Hindlimb muscle (tissue), 1 donor: ENCODE results near the gene TBC1D10A. TPM values are rescaled to one million over a fixed set of nuclear protein-coding genes. Genes with fewer than 3 reads are reported as not detected.

Experiments
- DNase-seq: peaks from one replicate; pipeline ENCODE4 v3.0.0-alpha.2; 2013
- polyA plus RNA-seq: library from polyadenylated mRNA; unstranded; fragments of 120-200 nt; gene quantifications from one replicate; pipeline ENCODE4 v1.2.1, GENCODE V29; 2013; ENCODE audit not compliant: insufficient read length

TBC1D10A gene, protein sequence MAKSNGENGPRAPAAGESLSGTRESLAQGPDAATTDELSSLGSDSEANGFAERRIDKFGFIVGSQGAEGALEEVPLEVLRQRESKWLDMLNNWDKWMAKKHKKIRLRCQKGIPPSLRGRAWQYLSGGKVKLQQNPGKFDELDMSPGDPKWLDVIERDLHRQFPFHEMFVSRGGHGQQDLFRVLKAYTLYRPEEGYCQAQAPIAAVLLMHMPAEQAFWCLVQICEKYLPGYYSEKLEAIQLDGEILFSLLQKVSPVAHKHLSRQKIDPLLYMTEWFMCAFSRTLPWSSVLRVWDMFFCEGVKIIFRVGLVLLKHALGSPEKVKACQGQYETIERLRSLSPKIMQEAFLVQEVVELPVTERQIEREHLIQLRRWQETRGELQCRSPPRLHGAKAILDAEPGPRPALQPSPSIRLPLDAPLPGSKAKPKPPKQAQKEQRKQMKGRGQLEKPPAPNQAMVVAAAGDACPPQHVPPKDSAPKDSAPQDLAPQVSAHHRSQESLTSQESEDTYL
- polyA plus RNA-seq, result 8.1 TPM

DNA sequence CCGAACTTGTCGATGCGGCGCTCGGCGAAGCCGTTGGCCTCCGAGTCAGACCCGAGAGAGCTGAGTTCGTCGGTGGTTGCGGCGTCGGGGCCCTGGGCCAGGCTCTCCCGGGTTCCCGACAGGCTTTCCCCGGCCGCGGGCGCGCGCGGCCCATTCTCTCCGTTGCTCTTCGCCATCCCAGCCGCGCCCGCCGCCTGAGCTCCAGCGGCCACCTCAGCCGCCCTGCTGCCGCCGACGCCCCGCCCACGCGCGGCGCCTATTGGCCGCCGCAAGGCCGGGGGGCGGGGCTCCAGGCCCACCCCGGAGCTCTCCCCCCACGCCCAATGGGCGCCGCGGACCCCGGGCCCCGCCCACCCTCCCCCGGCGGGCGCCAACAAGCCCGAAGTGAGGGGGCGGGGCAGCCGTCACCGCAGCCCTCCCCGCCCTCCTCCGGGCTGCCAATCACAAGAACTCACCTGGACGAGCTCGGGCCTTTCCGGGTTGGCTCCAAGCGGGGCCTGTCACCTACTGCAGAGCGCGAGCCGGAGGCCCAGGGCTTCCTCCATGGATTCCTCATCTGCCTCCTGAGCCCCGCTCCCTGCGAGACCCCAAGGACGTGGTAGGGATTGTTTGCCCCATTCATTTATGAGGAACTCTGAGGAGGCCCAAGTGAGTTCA is at the start of gene TBC1D10A:
Gene TBC1D10A (minus strand): TSS at position 236 of the 657 bp plus-strand sequence. CDS start 60 bp downstream, at position 176.
- peak; percentile 93 for DNase-seq

DNA sequence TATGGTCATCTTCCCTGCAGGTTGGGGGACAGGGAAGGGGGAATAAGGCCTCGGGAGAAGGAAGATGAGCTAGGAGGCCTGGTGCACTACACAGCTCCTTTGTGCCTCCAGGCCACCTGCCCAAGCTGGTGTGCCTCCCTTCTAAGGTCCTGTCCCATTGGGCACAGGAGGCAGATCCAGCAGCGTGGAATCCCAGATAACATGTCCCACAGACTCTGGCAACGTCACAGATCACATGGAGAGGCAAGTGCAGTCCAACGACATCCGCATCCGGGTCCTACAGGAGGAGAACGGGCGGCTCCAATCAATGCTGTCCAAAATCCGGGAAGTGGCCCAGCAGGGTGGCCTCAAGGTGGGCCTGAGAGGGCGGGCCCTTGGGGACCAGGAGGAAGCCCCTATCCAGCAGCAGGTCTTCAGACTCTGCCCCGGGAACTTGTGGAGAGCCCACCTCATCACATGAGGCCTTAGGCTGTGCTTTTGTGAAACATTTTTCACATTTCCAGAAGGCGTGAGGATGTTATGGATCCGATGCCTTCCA is 48.6 kb upstream of the TBC1D10A start:
- no peak for DNase-seq

DNA sequence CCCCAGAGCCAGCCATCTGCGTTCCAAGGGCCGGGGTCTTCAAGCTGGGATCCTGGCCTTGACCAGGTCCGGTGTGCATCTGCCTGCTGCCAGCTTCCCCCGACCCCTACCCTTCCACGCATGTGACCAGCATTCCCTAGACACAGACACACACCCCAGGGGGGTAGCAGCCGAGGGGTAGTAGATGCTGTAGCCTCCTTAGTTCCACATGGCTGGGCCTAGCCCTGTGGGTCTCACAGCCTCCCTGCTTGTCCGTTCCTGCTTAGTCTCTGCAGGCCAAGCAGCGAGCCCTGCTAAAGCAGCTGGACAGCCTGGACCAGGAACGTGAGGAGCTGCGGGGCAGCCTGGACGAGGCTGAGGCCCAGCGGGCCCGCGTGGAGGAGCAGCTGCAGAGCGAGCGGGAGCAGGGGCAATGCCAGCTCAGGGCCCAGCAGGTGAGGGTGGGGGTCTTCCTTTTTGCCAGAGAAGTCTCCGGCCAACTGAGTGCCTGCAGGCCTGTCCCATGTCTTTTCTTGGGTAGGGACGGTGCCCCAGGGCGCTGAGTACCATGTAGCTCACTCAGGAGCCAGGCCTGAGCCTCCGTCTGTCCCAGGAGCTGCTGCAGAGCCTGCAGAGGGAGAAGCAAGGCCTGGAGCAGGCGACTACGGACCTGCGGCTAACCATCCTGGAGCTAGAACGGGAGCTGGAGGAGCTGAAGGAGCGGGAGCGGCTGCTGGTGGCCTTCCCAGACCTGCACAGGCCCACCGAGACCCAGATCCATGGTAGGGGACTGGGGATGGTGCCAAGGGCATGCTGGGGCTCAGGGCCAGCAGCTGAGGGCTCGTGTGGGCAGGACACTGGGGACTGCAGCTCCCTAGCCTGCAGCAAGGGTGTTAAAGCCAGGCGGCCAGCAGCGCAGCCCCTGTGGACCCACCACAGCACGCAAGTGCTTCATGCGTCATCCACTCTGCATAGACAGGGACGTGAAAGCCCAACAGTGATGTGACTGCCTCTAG is 46.9 kb upstream of the TBC1D10A start:
- no peak for DNase-seq

DNA sequence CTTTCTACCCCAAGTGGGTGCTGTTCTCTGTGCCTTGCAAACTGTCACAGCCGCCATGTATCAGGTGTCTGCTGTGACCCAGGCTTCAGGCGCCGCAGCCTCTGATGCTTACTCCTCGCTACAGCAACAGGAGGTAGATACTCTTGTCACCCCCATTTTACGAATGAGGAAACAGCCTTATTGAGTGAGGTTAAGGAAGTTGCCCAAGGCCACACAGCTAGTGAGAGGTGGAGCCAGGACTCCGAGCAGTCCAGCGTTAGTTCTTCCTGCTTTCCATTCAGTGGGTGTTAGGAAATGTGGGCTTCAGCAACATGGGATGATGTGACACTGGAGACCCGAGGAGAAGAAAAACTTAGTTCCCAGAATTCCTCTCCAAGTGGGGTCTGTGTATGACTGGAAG is 46.2 kb upstream of the TBC1D10A start:
- no peak for DNase-seq

DNA sequence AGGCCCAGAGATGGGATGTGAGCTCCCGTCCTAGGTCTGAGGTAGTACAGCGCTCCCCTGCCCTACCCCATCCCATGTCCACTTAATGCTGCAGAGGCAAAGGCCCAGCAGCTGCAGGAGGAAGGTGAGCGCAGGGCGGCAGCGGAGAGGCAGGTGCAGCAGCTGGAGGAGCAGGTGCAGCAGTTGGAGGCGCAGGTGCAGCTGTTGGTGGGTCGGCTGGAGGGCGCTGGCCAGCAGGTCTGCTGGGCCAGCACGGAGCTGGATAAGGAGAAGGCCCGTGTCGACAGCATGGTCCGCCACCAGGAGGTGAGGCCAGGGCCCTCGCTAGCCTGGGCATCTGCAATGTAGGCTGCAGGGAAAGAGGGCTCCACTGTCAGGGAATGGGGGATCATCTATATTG is 45.2 kb upstream of the TBC1D10A start:
- DNase-seq, result no peak

DNA sequence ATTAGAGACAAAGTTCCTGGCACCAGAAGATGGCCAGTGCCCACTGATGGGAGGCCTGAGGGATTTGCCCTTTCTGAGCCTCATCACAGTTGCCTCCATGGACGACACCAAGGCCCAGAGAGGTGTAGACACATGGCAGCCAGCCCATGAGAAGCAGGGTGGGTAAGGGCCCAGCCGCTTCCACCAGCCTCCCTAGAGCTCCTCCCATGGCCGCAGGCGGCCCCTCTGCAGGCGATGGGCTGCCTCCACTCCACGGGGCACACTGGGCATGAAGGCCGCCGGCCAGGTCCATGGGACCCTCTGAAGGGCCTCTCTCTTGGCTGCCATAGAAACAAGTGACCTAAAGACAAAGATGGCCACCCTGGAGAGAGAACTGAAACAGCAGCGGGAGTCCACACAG is 44.6 kb upstream of the TBC1D10A start:
- DNase-seq, result no peak

DNA sequence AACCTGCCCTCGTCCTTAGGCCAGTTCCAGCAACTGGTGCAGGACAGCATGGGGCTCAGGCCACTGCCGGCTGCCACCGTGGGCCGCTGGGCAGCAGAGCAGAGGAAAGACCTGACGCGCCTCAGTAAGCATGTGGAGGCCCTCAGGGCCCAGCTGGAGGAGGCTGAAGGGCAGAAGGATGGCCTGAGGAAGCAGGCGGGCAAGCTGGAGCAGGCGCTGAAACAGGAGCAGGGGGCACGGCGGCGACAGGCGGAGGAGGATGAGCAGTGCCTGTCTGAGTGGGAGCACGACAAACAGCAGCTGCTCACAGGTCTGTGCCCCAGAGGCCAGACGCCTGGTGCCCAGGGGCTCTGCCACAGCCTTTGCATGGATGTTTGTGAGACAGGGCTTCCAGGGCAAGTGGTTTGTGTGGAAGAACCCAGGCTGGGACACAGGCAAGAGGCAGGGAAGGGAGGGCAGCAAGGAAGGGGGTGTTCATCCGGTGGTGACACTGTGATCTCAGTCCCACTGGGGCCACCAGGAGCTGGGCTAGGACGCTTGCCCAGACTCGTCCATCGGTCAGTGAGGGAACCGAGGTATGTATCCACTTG is 44.0 kb upstream of the TBC1D10A start:
- no peak for DNase-seq

DNA sequence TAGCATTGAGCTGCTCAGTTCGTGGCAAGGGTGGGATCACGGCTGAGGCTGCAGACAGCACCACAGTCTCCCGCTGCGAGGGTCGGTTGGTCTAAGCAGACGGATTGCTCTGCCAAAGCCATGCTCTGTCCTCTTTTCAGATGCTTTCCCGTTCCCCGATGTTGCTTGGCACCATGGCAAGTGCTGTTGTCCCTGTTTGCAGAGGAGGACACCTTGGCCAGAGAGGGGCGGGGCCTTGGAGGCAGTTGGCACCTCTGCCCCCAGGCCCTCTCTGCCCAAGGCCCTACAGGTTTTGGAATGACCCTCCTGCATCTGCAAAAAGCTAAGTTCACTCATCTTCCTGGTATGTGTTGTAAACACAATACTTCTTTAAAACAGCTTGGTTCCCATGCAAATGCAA is 41.7 kb upstream of the TBC1D10A start:
- no peak for DNase-seq

DNA sequence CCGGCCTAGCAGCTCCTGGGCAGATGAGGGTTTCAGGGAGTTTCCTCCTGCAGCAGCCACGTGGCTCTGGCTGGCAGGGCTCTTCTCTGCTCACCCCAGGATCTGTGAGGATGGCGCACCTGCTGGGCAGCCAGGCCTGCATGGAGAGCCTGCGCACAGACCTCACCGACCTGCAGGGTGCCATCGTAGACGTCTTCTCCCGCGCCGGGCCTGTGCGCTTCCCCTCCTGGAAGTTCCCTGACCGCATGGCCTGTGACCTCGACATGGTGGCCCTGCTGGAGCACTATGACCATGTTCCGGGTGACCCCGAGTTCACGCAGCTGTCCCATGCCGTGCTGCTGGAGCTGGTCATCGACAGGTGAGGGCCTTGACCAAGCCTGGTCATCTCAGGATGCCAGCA is 39.1 kb upstream of the TBC1D10A start:
- DNase-seq, result no peak

DNA sequence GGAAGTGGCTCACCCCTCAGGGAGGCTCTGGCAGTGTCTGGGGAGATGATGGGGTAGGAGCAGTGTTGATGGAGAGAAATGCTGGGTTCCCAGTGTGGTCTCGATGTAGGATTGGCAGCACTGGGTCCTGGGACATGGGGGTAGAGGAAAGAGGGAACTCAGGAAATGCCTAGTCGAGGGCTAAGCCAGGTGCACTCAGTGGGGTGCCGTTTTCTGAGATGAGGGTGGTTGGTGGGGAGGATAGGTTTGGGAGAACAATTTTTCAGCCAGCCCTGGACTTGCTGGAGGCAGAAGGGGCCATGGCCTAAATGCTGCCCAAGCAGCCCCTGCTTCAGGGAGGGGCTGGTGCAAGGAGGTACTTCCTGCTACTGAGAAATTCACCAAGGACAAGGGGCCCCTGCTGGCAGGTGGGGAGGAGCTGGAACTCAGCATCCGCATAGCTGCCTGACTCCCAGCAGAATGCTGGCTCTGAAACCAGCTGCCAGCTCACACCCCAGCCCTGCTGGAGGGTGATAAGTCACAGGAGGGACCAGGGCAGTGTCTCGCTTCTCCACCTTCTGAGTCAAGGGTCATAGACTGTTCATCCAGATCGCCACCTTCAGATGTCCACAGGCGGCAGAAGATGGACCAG is 36.0 kb upstream of the TBC1D10A start:
- no peak for DNase-seq

DNA sequence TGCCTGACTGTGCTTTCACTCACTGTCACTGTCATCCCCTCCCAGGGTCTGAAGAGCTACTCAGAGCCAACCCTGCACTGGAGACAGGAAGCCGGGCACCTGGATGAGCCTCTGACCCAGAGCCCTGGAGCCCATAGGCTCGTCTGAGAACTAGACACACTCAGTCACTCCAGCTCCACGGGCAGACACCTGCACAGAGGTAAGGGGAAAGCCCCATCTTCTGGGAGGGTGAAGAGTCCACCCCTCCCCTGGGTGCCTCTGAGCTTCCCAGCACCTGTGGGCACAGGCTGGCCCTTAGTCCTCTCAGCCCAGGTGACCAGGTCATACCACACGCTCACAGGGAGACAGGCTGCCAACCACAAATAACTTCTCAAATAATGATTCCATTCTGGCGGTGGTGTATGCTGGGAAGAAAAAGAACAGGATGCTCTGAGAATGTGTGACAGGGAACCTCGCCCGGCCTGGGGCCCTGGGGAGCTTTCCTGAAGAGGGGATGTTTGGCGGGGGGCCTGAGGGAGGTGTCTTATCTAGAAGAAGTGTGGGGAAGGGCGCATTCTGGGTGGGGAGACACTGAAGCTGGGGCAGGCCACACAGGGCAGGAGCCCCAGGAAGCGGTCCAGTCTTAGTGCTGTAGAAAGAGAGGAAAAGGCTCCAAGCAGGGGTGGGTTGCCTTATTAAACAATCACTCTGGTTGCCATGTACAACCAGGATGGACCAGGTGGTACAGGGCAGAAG is 35.3 kb upstream of the TBC1D10A start:
- DNase-seq, result no peak

DNA sequence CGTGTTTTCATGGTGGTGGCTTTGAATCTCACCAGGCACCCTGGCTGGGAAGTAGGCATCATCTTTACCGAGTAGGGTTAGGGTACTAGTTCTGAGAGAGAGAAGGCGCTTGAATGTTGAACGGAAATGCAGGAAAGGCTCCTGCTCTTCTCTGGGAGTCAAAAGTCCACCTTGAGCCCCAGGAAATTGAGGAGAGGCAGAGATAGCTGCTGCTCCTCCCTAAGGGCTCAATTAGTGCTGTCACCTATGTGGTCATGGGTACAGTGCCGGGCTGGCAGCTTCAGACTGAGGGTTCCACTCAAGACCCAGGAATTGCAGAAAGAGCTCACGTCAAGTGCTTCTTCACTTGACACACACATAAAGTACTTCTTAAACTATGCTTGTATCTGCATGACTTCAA is 31.8 kb upstream of the TBC1D10A start:
- no peak for DNase-seq

DNA sequence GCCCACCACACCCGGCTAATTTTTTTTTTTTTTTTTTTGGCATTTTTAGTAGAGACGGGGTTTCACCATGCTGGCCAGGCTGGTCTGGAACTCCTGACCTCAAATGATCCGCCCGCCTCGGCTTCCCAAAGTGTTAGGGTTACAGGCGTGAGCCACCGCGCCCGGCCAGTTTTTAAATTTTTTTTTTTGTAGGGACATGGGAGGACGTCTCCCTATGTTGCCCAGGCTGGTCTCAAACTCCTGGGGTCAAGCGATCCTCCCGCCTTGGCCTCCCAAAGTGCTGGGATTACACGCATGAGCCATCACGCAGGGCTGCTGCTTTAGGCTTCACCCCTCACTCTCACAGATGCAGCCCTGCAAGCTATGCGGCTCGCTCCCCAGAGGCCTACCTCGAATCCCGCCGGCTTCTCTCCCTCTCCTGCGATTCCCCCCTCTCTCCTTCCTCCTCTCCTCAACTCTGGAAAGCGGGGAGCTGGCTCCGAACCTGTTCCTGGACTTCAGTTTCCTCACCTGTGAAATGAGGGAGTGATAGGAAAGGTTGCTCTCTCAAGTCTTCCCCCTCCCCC is 31.0 kb upstream of the TBC1D10A start:
- no peak for DNase-seq

DNA sequence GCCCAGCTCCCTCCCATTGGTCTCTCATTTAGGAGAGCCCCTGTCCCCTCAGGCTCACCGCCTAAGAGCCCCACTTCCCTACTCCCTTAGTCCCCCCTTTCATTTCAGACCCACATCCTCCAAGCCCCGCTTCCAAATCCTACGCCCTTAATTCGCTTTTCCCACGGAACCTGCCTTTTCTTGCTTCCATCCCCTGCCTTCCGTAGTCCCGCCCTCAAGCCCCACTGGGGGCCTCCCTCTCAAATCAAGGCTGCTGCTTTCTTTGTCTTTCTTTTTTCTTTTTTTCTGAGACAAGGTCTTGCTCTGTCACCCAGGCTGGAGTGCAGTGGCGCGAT is 30.5 kb upstream of the TBC1D10A start:
- no peak for DNase-seq

DNA sequence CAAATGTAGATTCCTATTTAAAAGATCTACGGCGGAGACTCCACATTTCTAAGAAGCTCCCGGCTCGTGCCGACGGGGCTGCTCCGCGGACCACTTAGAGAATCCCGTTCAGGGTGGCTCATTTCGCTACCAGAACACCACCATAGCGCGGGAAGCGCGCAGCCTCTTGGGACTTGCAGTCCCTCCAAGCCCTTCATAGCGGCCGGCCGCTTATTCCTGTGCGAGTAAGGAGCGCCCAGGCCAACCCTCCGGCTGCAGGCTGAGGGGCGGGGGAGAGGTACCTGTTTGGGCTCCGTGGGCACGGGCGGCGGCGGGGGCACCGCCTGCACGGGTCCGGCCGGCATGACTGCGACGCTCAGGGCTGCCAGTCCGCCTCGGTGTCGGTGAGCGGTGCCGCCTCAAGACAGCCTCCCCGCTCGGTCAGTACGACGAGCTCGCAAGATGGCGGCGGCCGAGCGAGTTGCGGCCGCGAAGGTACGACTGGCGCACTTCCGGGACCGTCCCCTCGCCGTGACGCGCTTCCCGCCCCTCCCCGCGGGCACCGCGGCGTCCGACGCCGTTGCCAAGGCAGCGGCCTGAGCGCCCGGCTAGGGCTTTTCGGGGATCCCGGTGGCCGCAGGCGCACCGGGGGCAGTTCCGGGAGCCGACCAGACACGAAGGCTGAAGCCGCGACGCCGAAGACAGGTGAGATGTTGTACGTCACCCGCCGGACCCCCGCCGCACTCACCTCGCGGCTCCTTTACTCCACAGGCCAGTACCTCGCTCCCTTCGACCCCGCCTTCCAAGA is 29.9 kb upstream of the TBC1D10A start, which contains the start of the genes CCDC157 and SF3A1:
Gene CCDC157 (plus strand): TSS at position 559 of the 787 bp plus-strand sequence. CDS start 8,994 bp downstream, outside the sequence.
Gene SF3A1 (minus strand): TSS at position 446 of the 787 bp plus-strand sequence. CDS start 102 bp downstream, at position 344.
- peak; percentile 94 for DNase-seq

DNA sequence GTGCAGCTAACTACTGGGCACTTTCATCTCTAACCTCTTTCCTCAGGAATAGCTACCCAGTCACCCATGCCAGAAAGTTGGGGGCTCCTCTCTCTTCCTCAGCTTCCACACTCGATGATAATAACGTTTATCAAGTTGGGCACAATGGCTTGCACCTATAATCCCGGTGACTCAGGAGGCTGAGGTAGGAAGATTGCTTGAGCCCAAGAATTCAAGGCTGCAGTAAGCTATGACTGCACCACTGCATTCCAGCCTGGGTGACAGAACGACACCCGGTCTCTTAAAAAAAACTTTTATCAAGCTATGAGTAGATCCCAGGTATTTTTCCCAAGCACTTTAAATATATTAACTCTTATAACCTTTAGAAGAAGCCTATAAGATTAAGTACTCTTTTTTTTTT is 27.9 kb upstream of the TBC1D10A start:
- DNase-seq, result no peak

DNA sequence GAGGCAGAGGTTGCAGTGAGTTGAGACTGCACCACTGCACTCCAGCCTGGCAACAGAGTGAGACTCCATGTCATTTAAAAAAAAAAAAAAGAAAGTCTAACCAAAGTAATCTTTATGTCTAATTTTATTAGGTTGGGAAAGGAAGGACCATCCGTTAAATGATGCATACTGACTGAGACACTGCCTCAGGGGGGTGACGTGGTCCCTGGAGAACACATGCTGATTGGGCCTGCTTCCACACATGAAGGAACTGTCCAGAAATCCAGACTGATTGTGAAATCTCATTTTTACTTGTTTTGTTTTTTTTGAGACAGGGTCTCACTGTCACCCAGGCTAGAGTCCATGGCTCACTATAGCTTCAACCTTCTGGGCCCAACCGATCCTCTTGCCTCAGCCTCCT is 24.5 kb upstream of the TBC1D10A start:
- no peak for DNase-seq

DNA sequence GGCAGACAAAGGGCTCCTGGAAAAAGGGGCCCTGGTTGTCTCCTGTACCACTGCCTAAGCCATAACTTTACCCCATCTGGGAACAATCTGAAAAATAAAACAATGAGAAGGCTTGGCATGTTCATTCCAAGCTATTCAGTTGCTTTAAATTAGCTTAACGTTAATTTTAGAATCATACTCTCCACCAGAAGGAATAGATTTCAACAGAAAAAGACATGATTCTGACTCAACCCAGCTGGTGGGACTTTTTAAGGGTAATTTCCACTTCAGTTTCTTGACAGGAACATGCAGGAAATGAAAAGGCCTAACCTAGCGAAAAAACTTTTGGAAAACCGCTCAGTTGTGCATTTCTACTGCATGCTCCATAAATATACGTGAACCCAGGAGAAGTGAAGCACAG is 22.1 kb upstream of the TBC1D10A start:
- no peak for DNase-seq

DNA sequence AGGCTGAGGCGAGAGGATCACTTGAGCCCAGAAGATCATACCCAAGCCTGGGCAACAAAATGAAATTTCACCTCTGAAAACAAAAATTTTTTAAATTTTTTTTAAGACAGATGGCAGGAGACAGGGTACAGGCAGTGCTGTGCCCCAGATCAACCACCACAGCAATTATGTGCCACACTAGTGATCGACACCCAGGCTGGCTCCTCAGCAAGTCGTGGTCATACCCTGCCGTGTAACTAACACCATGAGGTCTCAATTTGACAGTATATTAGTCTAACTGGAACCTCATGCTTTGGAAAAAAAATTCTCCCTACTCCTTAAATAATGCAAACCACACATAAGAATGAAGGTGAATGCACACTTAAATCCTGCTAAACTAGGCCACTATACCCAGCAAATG is 21.7 kb upstream of the TBC1D10A start:
- no peak for DNase-seq
